Measurements from ENCODE around the gene IFT57.
A peak's percentile ranks its signal among the peaks of the same experiment; 100 is the strongest.
"Not testable (repeated sequence)": the region's sequence is repeated elsewhere in the genome, so short reads cannot be mapped to it uniquely, and the experiment has no call there.

Gene IFT57, protein sequence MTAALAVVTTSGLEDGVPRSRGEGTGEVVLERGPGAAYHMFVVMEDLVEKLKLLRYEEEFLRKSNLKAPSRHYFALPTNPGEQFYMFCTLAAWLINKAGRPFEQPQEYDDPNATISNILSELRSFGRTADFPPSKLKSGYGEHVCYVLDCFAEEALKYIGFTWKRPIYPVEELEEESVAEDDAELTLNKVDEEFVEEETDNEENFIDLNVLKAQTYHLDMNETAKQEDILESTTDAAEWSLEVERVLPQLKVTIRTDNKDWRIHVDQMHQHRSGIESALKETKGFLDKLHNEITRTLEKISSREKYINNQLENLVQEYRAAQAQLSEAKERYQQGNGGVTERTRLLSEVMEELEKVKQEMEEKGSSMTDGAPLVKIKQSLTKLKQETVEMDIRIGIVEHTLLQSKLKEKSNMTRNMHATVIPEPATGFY

DNA sequence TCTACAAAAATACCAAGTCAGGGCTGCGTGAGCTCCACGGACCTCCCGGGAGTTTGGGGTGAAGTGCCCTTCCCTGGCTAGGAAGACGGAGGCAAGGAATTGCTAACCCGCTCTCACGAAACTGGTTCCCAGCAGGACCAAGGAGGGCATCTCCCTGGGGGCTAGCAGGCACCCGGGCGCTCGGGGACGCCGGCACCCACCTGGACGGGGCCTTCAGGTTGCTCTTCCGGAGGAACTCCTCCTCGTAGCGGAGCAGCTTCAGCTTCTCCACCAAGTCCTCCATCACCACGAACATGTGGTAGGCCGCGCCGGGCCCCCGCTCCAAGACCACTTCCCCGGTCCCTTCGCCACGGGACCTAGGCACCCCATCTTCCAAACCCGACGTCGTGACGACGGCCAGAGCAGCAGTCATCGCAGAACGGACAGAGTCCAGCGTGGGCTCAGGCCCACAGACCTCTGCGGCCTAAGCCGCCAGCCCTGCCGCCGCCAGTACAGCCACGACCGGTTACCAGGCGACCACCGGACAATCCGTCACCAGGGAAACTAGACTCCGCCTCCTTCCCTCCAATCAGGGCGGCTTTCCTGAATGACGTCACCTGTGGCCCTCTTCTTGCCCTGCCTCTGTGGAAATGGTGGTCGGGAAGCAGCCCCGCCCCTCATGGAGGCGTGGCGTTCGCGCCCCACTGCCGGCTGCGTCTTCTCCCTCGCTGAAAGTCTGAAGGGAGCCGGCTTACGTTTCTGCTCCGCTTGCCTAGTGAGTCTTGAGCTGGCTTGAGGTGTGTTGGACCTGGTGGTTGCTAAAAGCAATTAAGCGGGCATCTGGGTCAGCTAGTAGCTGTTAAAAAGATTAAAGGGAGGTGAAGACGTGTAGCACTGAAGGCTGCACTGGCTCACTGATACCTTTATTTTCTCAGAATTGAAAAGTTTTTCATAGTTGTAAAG lies at the start of gene IFT57:
IFT57 (minus strand) TSS at position 514 of the 942 bp plus-strand sequence; CDS start at position 412, 102 bp downstream.
- H3K4me3 Mint-ChIP-seq = peak within 1 kb of the TSS; percentile 98
- H3K27me3 Mint-ChIP-seq = no peaks in the 10 kb centered on the region
- H3K9me3 Mint-ChIP-seq (ENCODE audit: low read depth) = no peaks in the 10 kb centered on the region
- H3K4me1 Mint-ChIP-seq (ENCODE audit: low read depth) = peaks cover 56% of the 10 kb centered on the region
- peak within 1 kb of the TSS; percentile 99 for H3K27ac Mint-ChIP-seq
- H3K36me3 Mint-ChIP-seq = no peaks in the 10 kb centered on the region

DNA sequence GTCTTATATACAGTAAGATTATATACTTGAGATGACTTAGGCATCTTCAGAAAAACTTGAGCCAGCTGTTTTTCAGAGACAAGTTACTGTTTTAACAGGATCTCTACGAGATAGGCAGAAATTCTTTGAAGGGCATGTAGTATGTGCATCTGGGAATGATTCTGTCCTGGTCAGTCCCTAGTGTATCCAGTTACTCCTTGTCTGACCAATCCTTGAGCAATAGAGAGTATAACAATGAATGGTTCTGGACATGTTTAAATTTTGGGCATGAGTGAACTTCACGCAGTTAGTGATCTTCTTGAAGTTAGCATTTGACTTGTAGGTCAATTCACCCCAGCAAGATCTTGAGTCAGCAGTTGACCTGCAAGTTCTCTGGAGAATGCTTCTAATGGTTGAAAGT lies 49.4 kb upstream of the IFT57 start:
- H3K9me3 Mint-ChIP-seq (ENCODE audit: low read depth) = peaks cover 9% of the 10 kb centered on the region
- no peak overlapping the region for H3K4me3 Mint-ChIP-seq
- peaks cover 5% of the 10 kb centered on the region for H3K36me3 Mint-ChIP-seq
- no peaks in the 10 kb centered on the region for H3K4me1 Mint-ChIP-seq (ENCODE audit: low read depth)
- H3K27ac Mint-ChIP-seq = no peak overlapping the region
- H3K27me3 Mint-ChIP-seq = no peaks in the 10 kb centered on the region

DNA sequence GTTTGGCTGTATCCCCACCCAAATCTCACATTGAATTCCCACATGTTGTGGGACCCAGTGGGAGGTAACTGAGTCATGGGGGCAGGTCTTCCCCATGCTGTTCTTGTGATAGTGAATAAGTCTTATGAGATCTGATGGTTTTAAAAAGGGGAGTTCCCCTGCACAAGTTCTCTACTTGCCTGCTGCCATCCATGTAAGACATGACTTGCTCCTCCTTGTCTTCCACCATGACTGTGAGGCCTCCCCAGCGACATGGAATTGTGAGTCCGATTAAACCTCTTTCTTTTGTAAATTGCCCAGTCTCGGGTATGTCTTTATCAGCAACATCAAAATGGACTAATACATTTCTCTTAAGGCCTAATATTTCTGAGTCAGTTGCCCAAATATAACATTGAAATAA lies 46.0 kb upstream of the IFT57 start:
- peaks cover 10% of the 10 kb centered on the region for H3K9me3 Mint-ChIP-seq (ENCODE audit: low read depth)
- H3K27me3 Mint-ChIP-seq; H3K27ac Mint-ChIP-seq; H3K4me1 Mint-ChIP-seq (ENCODE audit: low read depth); H3K4me3 Mint-ChIP-seq; H3K36me3 Mint-ChIP-seq: not testable (repeated sequence)

DNA sequence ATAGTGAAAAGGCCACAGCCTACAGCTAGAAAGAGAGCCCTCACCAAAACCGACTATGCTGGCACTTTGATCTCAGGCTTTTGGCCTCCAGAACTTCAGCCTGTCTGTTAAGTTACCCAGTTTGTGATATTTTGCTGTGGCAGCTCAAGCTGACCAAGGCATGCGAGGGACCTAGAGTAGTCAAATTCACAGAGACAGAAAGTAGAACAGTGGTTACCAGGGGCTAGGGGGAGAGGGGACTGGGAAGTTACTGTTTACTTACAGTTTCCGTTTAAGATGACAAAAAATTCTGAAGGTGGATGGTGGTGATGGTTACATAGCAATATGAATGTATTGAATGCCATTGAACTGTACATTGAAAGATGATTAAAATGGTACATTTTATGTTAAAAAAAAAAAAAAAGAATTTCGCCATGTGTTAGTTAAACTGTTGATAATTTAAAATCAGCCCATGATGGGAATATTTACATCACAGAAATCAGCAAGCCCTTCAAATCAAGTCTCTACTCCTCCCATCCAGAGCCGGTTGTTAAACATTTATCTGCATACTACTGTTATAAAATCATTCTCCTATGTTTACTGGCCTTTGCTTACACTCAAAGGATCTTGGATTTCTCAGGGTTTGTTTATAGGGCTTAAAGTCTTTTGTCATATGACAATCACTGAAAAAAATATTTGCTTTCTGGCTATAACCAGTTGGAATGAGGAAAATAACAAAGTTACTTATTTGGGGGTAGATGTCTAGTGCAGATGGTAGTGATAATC lies 42.5 kb upstream of the IFT57 start:
- Mint-ChIP-seq H3K9me3 (ENCODE audit: low read depth) (peaks cover 10% of the 10 kb centered on the region), H3K27ac (peak overlapping the region; percentile 58)
- H3K4me3 Mint-ChIP-seq = not testable (repeated sequence)

DNA sequence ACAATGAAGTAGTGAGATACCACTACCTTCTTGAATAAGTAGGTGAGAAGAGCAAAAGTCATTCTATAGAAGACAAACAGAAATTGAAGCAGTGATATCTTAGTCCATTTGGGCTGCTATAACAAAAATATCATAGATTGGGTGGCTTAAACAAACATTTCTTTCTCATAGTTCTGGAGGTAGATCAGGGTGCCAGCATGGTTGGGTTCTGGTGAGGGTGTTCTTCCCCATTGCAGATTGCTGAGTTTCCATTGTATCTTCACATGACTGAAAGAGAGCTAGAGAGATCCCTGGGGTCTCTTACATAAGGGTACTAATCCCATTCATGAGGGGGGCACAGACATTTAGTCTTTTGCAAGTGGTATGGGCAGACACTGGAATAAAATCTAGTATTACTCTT lies 32.9 kb upstream of the IFT57 start:
- no peaks in the 10 kb centered on the region for H3K27me3 Mint-ChIP-seq
- H3K27ac Mint-ChIP-seq = no peak overlapping the region
- no peaks in the 10 kb centered on the region for H3K4me1 Mint-ChIP-seq (ENCODE audit: low read depth)
- no peak overlapping the region for H3K4me3 Mint-ChIP-seq
- peaks cover 8% of the 10 kb centered on the region for H3K36me3 Mint-ChIP-seq
- H3K9me3 Mint-ChIP-seq (ENCODE audit: low read depth) = no peaks in the 10 kb centered on the region

More for the DNA sequence above, 42.5 kb upstream of the IFT57 start:
- H3K27me3 Mint-ChIP-seq; H3K4me1 Mint-ChIP-seq (ENCODE audit: low read depth); H3K36me3 Mint-ChIP-seq: not testable (repeated sequence)

DNA sequence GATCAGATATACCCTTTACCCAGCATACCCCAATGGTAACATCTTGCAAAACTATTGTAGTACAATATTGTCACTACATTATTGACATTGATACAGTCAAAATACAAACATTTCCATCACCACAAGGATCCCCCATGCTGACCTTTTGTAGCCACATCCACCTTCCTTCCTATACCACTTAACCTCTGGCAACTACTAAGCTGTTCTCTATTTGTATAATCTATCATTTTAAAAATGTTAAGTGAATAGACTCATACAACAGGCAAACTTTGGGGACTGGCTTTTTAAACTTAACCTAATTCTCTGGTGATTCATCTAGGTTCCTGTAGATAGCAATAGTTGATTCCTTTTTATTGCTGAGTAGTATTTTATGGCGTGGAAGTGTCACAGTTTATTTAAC lies 29.6 kb upstream of the IFT57 start:
- H3K27me3 Mint-ChIP-seq = no peaks in the 10 kb centered on the region
- H3K27ac Mint-ChIP-seq = no peak overlapping the region
- H3K4me1 Mint-ChIP-seq (ENCODE audit: low read depth) = no peaks in the 10 kb centered on the region
- peaks cover 7% of the 10 kb centered on the region for H3K36me3 Mint-ChIP-seq
- no peak overlapping the region for H3K4me3 Mint-ChIP-seq
- no peaks in the 10 kb centered on the region for H3K9me3 Mint-ChIP-seq (ENCODE audit: low read depth)

DNA sequence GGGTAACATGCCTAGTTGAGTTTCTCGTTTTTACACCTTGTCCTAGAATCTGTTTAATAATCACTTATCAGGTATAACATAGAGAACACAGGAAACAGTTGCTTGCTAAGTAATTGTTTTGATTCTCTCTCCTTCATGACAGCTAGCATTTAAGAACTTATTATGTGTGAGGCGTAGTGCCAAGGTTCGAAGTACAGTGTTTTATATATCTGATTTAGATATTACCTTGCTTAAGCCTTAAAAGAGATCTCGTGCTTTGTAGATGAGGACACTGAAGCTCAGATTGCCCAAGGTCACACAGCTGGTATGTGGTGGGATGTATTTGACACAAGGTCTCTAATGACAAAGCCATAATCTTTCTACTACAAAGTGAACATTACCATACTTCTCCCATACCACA lies 29.0 kb upstream of the IFT57 start:
- Mint-ChIP-seq H3K4me3 (no peak overlapping the region), H3K9me3 (ENCODE audit: low read depth) (no peaks in the 10 kb centered on the region), H3K27me3 (no peaks in the 10 kb centered on the region), H3K4me1 (ENCODE audit: low read depth) (peaks cover 3% of the 10 kb centered on the region), H3K36me3 (peaks cover 8% of the 10 kb centered on the region), H3K27ac (no peak overlapping the region)

DNA sequence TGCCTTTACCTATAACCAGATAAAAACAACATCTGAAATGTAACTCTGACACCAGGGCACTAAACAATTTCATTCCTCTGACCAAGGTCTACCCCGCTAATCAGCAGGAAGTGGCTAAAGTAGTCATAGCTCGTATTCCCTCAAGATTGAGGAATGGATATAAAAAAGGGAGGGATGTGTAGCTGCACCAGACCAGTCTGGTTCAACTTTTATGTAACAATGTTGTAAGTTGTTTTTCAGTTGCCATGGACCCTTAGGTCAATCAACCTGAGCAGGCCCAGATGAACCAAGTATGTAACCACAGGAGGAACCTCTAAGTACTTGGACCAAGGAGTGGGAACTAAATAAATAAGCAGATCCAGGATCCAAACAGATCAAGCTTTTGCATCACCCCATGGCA lies 28.4 kb upstream of the IFT57 start:
- H3K4me1 Mint-ChIP-seq (ENCODE audit: low read depth) = peaks cover 3% of the 10 kb centered on the region
- H3K4me3 Mint-ChIP-seq = no peak overlapping the region
- H3K36me3 Mint-ChIP-seq = peaks cover 8% of the 10 kb centered on the region
- H3K27me3 Mint-ChIP-seq = no peaks in the 10 kb centered on the region
- no peaks in the 10 kb centered on the region for H3K9me3 Mint-ChIP-seq (ENCODE audit: low read depth)
- H3K27ac Mint-ChIP-seq = no peak overlapping the region

DNA sequence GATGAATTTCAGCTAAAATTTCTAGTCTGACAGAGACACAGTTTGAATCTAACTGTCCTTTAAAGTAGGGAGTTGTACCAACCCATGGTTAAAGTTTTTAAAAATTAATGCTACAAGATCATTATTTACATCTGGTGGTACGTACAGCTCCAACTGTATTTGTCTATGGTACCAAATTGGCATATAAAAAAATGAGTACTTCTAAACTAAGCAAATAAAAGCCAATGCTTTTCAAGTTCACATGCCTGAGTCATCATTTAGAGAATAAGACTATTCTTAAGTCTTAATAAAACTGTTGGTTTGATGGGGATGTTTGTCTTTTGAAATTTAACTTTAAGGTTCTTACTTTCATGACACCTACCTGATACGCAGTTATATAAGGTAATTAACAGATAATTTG lies 21.0 kb upstream of the IFT57 start:
- H3K27ac Mint-ChIP-seq = no peak overlapping the region
- H3K27me3 Mint-ChIP-seq = no peaks in the 10 kb centered on the region
- no peak overlapping the region for H3K4me3 Mint-ChIP-seq
- H3K9me3 Mint-ChIP-seq (ENCODE audit: low read depth) = no peaks in the 10 kb centered on the region
- H3K36me3 Mint-ChIP-seq = peaks cover 5% of the 10 kb centered on the region
- peaks cover 3% of the 10 kb centered on the region for H3K4me1 Mint-ChIP-seq (ENCODE audit: low read depth)

DNA sequence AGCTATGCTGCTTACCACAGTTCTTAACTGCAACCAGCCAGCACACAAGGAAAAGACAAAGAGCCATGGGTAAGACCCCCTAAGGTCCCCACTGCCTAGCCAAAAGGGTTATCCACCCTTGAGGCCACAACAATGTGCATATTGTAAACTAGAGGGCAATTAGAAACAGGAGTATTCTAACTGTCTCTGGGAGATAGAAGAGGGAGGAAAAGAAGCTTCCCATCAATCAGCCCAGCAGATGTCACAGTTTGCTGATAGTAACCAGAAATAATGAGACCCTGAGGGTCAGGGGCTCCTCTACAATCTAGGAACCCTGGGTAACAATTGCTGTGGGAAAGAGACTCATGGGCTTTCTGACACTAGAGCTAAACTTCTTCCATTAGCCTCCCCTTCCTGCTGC lies 20.6 kb upstream of the IFT57 start:
- H3K9me3 Mint-ChIP-seq (ENCODE audit: low read depth) = no peaks in the 10 kb centered on the region
- no peak overlapping the region for H3K27ac Mint-ChIP-seq
- H3K4me3 Mint-ChIP-seq = no peak overlapping the region
- H3K36me3 Mint-ChIP-seq = peaks cover 5% of the 10 kb centered on the region
- H3K27me3 Mint-ChIP-seq = no peaks in the 10 kb centered on the region
- H3K4me1 Mint-ChIP-seq (ENCODE audit: low read depth) = peaks cover 3% of the 10 kb centered on the region

DNA sequence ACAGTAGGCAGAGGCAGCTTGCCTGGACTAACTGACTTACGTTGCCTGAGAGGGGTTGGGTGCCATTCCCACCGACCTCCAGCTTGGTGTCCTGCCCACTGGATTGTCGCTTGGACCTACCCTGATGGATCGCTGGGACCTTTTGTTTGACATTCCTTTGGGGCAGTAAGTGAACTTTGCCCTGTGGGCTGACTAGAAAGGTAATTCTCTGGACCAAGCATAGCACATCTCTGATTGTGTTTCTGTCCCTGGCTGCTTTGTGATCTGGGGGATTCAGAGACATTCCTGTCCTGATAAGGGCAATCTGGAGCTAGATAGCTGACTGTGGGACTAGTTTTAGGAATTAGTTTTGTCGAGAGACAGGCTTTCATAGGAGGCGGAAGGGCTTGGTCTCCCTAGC lies 19.5 kb upstream of the IFT57 start:
- no peak overlapping the region for H3K4me3 Mint-ChIP-seq
- no peak overlapping the region for H3K27ac Mint-ChIP-seq
- H3K4me1 Mint-ChIP-seq (ENCODE audit: low read depth) = peaks cover 3% of the 10 kb centered on the region
- H3K36me3 Mint-ChIP-seq = peaks cover 5% of the 10 kb centered on the region
- no peaks in the 10 kb centered on the region for H3K27me3 Mint-ChIP-seq
- no peaks in the 10 kb centered on the region for H3K9me3 Mint-ChIP-seq (ENCODE audit: low read depth)

DNA sequence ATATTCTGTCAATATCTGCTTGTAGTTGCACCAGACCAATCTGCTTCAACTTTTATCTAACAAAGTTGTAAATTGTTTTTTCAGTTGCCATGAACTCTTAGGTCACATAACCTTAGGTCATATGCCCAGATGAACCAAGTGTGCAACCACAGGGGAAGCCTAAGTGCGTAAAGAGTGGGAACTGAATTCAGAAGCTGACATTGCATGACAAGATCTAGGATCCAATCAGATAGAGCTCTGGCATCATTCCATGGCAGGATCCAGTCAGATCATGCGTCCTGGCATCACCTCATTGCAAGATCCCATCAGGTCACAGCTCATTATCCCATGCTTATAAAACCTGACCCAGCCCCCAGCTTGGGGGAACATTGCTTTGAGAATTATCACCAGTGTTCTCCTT lies 18.9 kb upstream of the IFT57 start:
- H3K27ac Mint-ChIP-seq = no peak overlapping the region
- H3K9me3 Mint-ChIP-seq (ENCODE audit: low read depth) = no peaks in the 10 kb centered on the region
- H3K27me3 Mint-ChIP-seq = no peaks in the 10 kb centered on the region
- no peak overlapping the region for H3K4me3 Mint-ChIP-seq
- no peaks in the 10 kb centered on the region for H3K4me1 Mint-ChIP-seq (ENCODE audit: low read depth)
- H3K36me3 Mint-ChIP-seq = peaks cover 3% of the 10 kb centered on the region

DNA sequence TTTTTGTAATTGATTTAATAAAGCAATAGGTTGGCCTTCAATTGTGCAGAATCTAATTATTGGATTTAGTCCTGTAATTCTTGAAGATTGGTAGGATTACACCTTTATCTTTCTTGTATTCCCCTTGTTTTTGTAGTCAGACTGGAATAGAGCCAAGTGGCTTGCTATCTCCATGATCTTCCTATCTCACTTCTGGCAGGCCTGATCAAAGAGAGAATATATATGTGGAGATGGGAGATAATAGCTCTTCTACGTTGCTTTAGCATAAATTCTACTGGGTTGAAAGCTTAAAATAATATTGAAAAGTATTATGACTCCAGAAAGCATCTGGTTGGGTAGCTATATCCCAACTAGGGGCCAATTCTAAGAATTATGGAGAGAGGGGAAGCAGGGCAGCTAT lies 16.9 kb upstream of the IFT57 start:
- Mint-ChIP-seq H3K27ac (no peak overlapping the region), H3K4me1 (ENCODE audit: low read depth) (no peaks in the 10 kb centered on the region), H3K36me3 (no peaks in the 10 kb centered on the region), H3K9me3 (ENCODE audit: low read depth) (no peaks in the 10 kb centered on the region), H3K4me3 (no peak overlapping the region), H3K27me3 (no peaks in the 10 kb centered on the region)

DNA sequence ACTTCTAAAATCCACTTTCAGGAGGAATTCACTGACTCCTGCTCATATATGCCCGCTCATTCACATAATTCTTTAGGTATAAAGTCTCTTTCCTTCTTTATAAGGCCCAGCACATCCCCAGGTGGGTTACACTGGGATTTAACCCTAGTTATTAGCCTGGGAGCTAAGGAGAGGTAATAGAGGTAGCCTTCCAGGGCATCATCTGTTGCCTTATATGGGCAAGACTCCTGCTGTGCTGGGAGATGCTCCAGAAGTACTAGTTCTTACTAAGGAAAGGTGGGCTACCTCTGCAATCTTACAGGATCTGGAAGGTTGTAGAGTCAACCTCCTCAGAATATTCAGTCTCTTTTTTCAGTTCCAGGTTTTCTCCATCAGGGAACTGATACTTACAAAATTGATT lies 13.1 kb upstream of the IFT57 start:
- Mint-ChIP-seq H3K27ac (no peak overlapping the region), H3K4me3 (no peak overlapping the region), H3K9me3 (ENCODE audit: low read depth) (no peaks in the 10 kb centered on the region), H3K4me1 (ENCODE audit: low read depth) (no peaks in the 10 kb centered on the region), H3K36me3 (no peaks in the 10 kb centered on the region), H3K27me3 (peaks cover 1% of the 10 kb centered on the region)

Data from activated naive CD8-positive, alpha-beta T cell (primary cell).